IMR-90 (cell line): ENCODE results near the gene KRTDAP. TPM values are rescaled to one million over a fixed set of nuclear protein-coding genes. Genes with fewer than 3 reads are reported as not detected.

Source experiments
- ATAC-seq: fragments of 200-7000 bp; cut with Tn5 transposase; 2 replicates; pipeline ENCODE4 v1.9.1; 2020; ENCODE audit warnings: low read depth, mild to moderate bottlenecking, moderate library complexity
- BruUV-seq: library from RNA; stranded (reverse); fragments of 400-500 nt; replicated peaks from 2 replicates; lab custom pipeline; 2021; lab: Mats Ljungman, UMichigan
- CTCF ChIA-PET: fragments of 300-600 bp; formaldehyde crosslinking; extraction: SDS; loops from one replicate; lab custom pipeline; 2021; ENCODE audit warnings: antibody characterized with exemption; lab: Yijun Ruan, JAX
- POLR2A ChIA-PET: fragments of 300-600 bp; sonication (Branson Sonifier 250); formaldehyde crosslinking; loops from one replicate; lab custom pipeline; 2022; ENCODE audit warnings: antibody characterized with exemption; ENCODE audit not compliant: unreplicated experiment; lab: Charles Lee
- DNase-seq: peaks from one replicate; pipeline ENCODE4 v3.0.0; 2013
- H2AFZ ChIP-seq: replicated peaks from 2 replicates; pipeline ENCODE3; 2013; ENCODE audit warnings: low read length, mild to moderate bottlenecking; ENCODE audit not compliant: poor library complexity
- H2AK5ac ChIP-seq: 2 replicates; pipeline ENCODE4 v1.6.1; 2013; ENCODE audit warnings: low read depth, low read length, inconsistent platforms
- H2AK9ac ChIP-seq: replicated peaks from 2 replicates; pipeline ENCODE3; 2013; ENCODE audit warnings: mild to moderate bottlenecking, low read depth, low read length, moderate library complexity; ENCODE audit not compliant: poor library complexity
- H2BK120ac ChIP-seq: 2 replicates; pipeline ENCODE4 v1.6.1; 2013; ENCODE audit warnings: low read depth, low read length, inconsistent platforms
- H2BK15ac ChIP-seq: 3 replicates; pipeline ENCODE4 v1.6.1; 2013; ENCODE audit warnings: low read depth, low read length, inconsistent platforms
- H2BK20ac ChIP-seq: 2 replicates; pipeline ENCODE4 v1.6.1; 2013; ENCODE audit warnings: low read depth, mild to moderate bottlenecking, inconsistent platforms, low read length, moderate library complexity
- H2BK5ac ChIP-seq: 2 replicates; pipeline ENCODE4 v1.6.1; 2013; ENCODE audit warnings: mild to moderate bottlenecking, low read depth, low read length, inconsistent platforms; ENCODE audit not compliant: poor library complexity, severe bottlenecking
- H3K14ac ChIP-seq: replicated peaks from 2 replicates; pipeline ENCODE4 v1.6.1; 2013; ENCODE audit warnings: low read depth, low read length, inconsistent platforms
- H3K18ac ChIP-seq: 2 replicates; pipeline ENCODE4 v1.6.1; 2013; ENCODE audit warnings: low read depth, low read length, control low read depth
- H3K23ac ChIP-seq: 2 replicates; pipeline ENCODE4 v1.6.1; 2013; ENCODE audit warnings: low read depth, low read length, inconsistent platforms
- H3K27ac ChIP-seq: 2 replicates; pipeline ENCODE4 v1.5.1; 2013; ENCODE audit warnings: mild to moderate bottlenecking, control low read depth, low read length; ENCODE audit not compliant: insufficient read depth
- H3K27me3 ChIP-seq: 2 replicates; pipeline ENCODE4 v1.6.1; 2013; ENCODE audit warnings: low read length; ENCODE audit not compliant: control insufficient read depth, insufficient read depth
- H3K36me3 ChIP-seq: 2 replicates; pipeline ENCODE4 v1.6.1; 2013; ENCODE audit warnings: low read length, mixed read lengths; ENCODE audit not compliant: control insufficient read depth, insufficient read depth
- H3K4ac ChIP-seq: 2 replicates; pipeline ENCODE4 v1.6.1; 2013; ENCODE audit warnings: low read depth, low read length, inconsistent platforms
- H3K4me1 ChIP-seq: 2 replicates; pipeline ENCODE4 v1.6.1; 2013; ENCODE audit warnings: low read length, mixed read lengths; ENCODE audit not compliant: control insufficient read depth, insufficient read depth
- H3K4me2 ChIP-seq: 2 replicates; pipeline ENCODE4 v1.6.1; 2013; ENCODE audit warnings: low read depth, mild to moderate bottlenecking, control low read depth, low read length, moderate library complexity
- H3K4me3 ChIP-seq: 2 replicates; pipeline ENCODE4 v1.5.1; 2013; ENCODE audit warnings: low read depth, mild to moderate bottlenecking, control low read depth, low read length, moderate library complexity; ENCODE audit not compliant: insufficient read depth
- H3K56ac ChIP-seq: 2 replicates; pipeline ENCODE4 v1.6.1; 2013; ENCODE audit warnings: low read length, inconsistent platforms; ENCODE audit not compliant: insufficient read depth; ENCODE audit errors: extremely low read depth
- H3K79me1 ChIP-seq, 2 experiments: 2 replicates each; pipeline ENCODE4 v1.6.1; 2013; ENCODE audit warnings: low read length in 2 of 2, inconsistent platforms in 1 of 2, low read depth in 1 of 2
- H3K9ac ChIP-seq: 2 replicates; pipeline ENCODE4 v1.6.1; 2013; ENCODE audit warnings: low read depth, low read length, control low read depth
- H3K9me1 ChIP-seq: 2 replicates; pipeline ENCODE4 v1.6.1; 2013; ENCODE audit warnings: low read length, inconsistent platforms; ENCODE audit not compliant: insufficient read depth
- H3K9me3 ChIP-seq: 2 replicates; pipeline ENCODE4 v1.6.1; 2013; ENCODE audit warnings: low read length; ENCODE audit not compliant: control insufficient read depth, insufficient read depth
- H4K20me1 ChIP-seq: 2 replicates; pipeline ENCODE4 v1.6.1; 2013; ENCODE audit warnings: low read length, inconsistent platforms; ENCODE audit not compliant: insufficient read depth
- H4K5ac ChIP-seq: 2 replicates; pipeline ENCODE4 v1.6.1; 2013; ENCODE audit warnings: mild to moderate bottlenecking, low read depth, low read length, control low read depth
- H4K8ac ChIP-seq, 2 experiments: 2 replicates each; pipeline ENCODE4 v1.6.1; 2013; ENCODE audit warnings: low read depth in 2 of 2, low read length in 2 of 2, control low read depth in 1 of 2, inconsistent platforms in 1 of 2
- H4K91ac ChIP-seq: 2 replicates; pipeline ENCODE4 v1.6.1; 2013; ENCODE audit warnings: low read depth, low read length, inconsistent platforms; ENCODE audit not compliant: insufficient read depth
- MAZ ChIP-seq: IDR thresholded peaks from 2 replicates; pipeline ENCODE4 v1.6.1; 2012; ENCODE audit warnings: low read depth, mild to moderate bottlenecking, low read length, improper control_type of control experiment, moderate library complexity, borderline replicate concordance
- WGBS, 2 experiments: methylation state at CpG; one replicate each; pipeline versions ENCODE4 v1.1.5 to v1.1.7; 2013; ENCODE audit warnings: missing lambda C conversion rate in 2 of 2; ENCODE audit not compliant: insufficient read length in 1 of 2; ENCODE audit errors: extremely low coverage in 2 of 2; 5-methylcytosine and 5-hydroxymethylcytosine counted together
- dilution Hi-C: fragments of 300-500 bp; cut with HindIII; formaldehyde crosslinking; loops from one replicate; pipeline ENCODE4 v1.14.3; 2018; ENCODE audit warnings: low sequenced_read_pairs; ENCODE audit not compliant: unreplicated experiment
- in situ Hi-C: fragments of 300-500 bp; cut with MboI; formaldehyde crosslinking; loops from 3 replicates; pipeline ENCODE4 v1.14.3; 2019; ENCODE audit warnings: low sequenced_read_pairs, inconsistent platforms, mixed read lengths
- intact Hi-C: fragments of 100-400 bp; cut with micrococcal nuclease; formaldehyde crosslinking; loops from 2 replicates; pipeline ENCODE4 v1.10.0; 2022
- polyA plus RNA-seq, 3 experiments: library from polyadenylated mRNA; depleted of rRNA; stranded (reverse); fragments of >200 nt; gene quantifications; 2 replicates each; pipeline ENCODE4 v1.2.3, GENCODE V29; 2012; ENCODE audit warnings: low replicate concordance in 1 of 3
- total RNA-seq: library from RNA; depleted of rRNA; stranded (reverse); fragments of >200 nt; gene quantifications from 2 replicates; pipeline ENCODE4 v1.2.3, GENCODE V29; 2012

KRTDAP gene
- total and polyA plus RNA-seq, 2 of the 4 experiments (the other 2 are of a cell fraction), result not detected

- no peak for TF ChIP-seq MAZ
- no peak overlapping the region for H3K9ac ChIP-seq
- H3K4me2 ChIP-seq, result no peak overlapping the region
- no peaks in the 10 kb centered on the region for H3K79me1 ChIP-seq
- no peaks in the 10 kb centered on the region for H3K4me1 ChIP-seq
- in situ Hi-C loops (no loop called here), dilution Hi-C loops (no loop called here), intact Hi-C loops (no loop called here)
- H4K5ac ChIP-seq, result no peak overlapping the region
- DNase-seq, result no peak
- POLR2A ChIA-PET, result no interaction called here
- no peak overlapping the region for H2AK5ac ChIP-seq
- peaks cover 32% of the 10 kb centered on the region for H3K27me3 ChIP-seq
- no peak overlapping the region for H4K8ac ChIP-seq
- no peak overlapping the region for H2AK9ac ChIP-seq
- H3K4ac ChIP-seq, result no peak overlapping the region
- no peak overlapping the region for H2AFZ ChIP-seq
- no peak overlapping the region for H2BK15ac ChIP-seq
- no peak overlapping the region for H4K91ac ChIP-seq
- H3K9me1 ChIP-seq, result no peaks in the 10 kb centered on the region
- CTCF ChIA-PET, result no interaction called here
- no peak for ATAC-seq
- WGBS, 2 experiments, result no CpG with 5 or more reads among the region's 10 CpGs
- no peak overlapping the region for H2BK5ac ChIP-seq
- H3K27ac ChIP-seq, result no peak overlapping the region
- H3K18ac ChIP-seq, result no peak overlapping the region
- no peak overlapping the region for H3K14ac ChIP-seq
- H3K23ac ChIP-seq, result no peak overlapping the region
- H2BK120ac ChIP-seq, result no peak overlapping the region
- no peak overlapping the region for H3K4me3 ChIP-seq
- BruUV-seq, result no TSS peak
- no peaks in the 10 kb centered on the region for H3K9me3 ChIP-seq
- H2BK20ac ChIP-seq, result no peak overlapping the region
- no peaks in the 10 kb centered on the region for H4K20me1 ChIP-seq
- no peaks in the 10 kb centered on the region for H3K36me3 ChIP-seq
- no peak overlapping the region for H3K56ac ChIP-seq
Measured at GRCh38 chr19:35487656-35488182, 2.5 kb downstream of the KRTDAP start.
